GM23248 (cell line): ENCODE results near the gene L1TD1.
"Not testable (repeated sequence)": the region's sequence is repeated elsewhere in the genome, so short reads cannot be mapped to it uniquely, and the experiment has no call there.

Experiments used
- EZH2 ChIP-seq: fragments of 200-600 bp; sonication (generic); IDR thresholded peaks from 2 replicates; pipeline ENCODE4 v1.6.1; 2018; ENCODE audit warnings: antibody characterized with exemption, mild to moderate bottlenecking; ENCODE audit not compliant: insufficient read depth, poor library complexity, severe bottlenecking
- EZH2phosphoT487 ChIP-seq: fragments of 200-600 bp; sonication (generic); IDR thresholded peaks from 2 replicates; pipeline ENCODE4 v1.6.1; 2018; ENCODE audit warnings: antibody characterized with exemption, moderate library complexity, mild to moderate bottlenecking, low read depth; ENCODE audit not compliant: insufficient read depth

DNA sequence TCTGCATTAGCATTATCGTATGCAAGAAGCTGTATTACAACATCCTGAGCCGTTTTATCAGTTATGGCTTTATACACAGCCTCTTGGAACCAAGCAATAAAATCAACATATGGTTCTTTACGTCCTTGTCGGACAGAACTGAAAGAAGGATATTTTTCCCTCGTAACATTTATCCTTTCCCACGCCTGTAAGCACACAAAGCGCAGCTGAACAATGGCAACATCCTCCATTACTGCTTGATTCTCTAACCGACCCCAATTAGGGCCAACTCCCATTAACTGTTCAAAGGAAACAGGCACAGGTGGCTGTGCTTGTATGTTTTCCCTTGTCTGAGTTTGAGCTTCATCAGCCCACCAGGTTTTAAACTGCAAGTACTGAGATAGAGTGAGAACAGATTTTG is 12.5 kb upstream of the L1TD1 start:
- not testable (repeated sequence) for TF ChIP-seq EZH2phosphoT487, EZH2
